ENCODE data around the gene KRTAP10-8. TPM values are rescaled to one million over a fixed set of nuclear protein-coding genes. Genes with fewer than 3 reads are reported as not detected.
"Not testable (repeated sequence)": the region's sequence is repeated elsewhere in the genome, so short reads cannot be mapped to it uniquely, and the experiment has no call there.

The KRTAP10-8 gene
- total RNA-seq, 2 donors from 2014 or later, result not detected

GRCh38 chr21:44639331-44639655 is 27.4 kb downstream of the KRTAP10-8 start:
- H3K9me3 ChIP-seq, result no peaks in the 10 kb centered on the region
- intact Hi-C loops (cut with DNase I), result no loop called here
- no peak overlapping the region for H3K9ac ChIP-seq (ENCODE audit: low read depth in 2 of 2, low read length in 2 of 2)
- no peaks in the 10 kb centered on the region for H3K27me3 ChIP-seq
- no peaks in the 10 kb centered on the region for H3K4me1 ChIP-seq
- H3K4me3 ChIP-seq, result no peak overlapping the region
- no peak for DNase-seq
- no peaks in the 10 kb centered on the region for H3K36me3 ChIP-seq
- H3K27ac ChIP-seq, result no peak overlapping the region
- TF ChIP-seq, protein P1, sequence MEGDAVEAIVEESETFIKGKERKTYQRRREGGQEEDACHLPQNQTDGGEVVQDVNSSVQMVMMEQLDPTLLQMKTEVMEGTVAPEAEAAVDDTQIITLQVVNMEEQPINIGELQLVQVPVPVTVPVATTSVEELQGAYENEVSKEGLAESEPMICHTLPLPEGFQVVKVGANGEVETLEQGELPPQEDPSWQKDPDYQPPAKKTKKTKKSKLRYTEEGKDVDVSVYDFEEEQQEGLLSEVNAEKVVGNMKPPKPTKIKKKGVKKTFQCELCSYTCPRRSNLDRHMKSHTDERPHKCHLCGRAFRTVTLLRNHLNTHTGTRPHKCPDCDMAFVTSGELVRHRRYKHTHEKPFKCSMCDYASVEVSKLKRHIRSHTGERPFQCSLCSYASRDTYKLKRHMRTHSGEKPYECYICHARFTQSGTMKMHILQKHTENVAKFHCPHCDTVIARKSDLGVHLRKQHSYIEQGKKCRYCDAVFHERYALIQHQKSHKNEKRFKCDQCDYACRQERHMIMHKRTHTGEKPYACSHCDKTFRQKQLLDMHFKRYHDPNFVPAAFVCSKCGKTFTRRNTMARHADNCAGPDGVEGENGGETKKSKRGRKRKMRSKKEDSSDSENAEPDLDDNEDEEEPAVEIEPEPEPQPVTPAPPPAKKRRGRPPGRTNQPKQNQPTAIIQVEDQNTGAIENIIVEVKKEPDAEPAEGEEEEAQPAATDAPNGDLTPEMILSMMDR (IDR thresholded peaks at IDR 0.05), result no peak

DNA sequence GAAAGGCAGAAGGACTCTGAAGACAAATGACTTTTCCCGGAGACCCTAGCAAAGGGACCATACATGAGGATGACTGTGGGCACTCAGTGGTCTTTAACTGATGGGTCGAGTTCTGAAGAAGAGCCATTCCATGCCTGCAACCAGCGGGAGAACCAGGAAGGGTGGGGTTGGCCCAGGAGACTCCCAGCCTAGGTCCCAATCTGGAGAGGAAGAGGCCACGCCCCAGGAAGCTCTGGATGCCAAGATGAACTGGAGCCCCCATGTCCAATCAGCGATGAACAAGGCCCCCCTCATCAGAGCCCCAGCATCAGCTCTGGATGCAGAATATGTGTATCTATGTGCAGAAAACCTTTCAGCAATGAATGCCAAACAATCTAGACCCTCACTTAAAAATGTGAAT is 28.9 kb downstream of the KRTAP10-8 start:
- H3K27ac ChIP-seq, result no peak overlapping the region
- DNase-seq, result no peak
- no peaks in the 10 kb centered on the region for H3K27me3 ChIP-seq
- no peaks in the 10 kb centered on the region for H3K36me3 ChIP-seq
- no peaks in the 10 kb centered on the region for H3K4me1 ChIP-seq
- no peaks in the 10 kb centered on the region for H3K9me3 ChIP-seq
- intact Hi-C loops (cut with DNase I), result no loop called here
- no peak overlapping the region for H3K4me3 ChIP-seq
- no peak overlapping the region for H3K9ac ChIP-seq (ENCODE audit: low read depth in 2 of 2, low read length in 2 of 2)
- TF ChIP-seq, protein P1 (IDR thresholded peaks at IDR 0.05), result no peak

GRCh38 chr21:44643741-44644310 is 31.9 kb downstream of the KRTAP10-8 start:
- no peak overlapping the region for H3K27ac ChIP-seq
- intact Hi-C loops (cut with DNase I), result no loop called here
- H3K4me3 ChIP-seq, result no peak overlapping the region
- no peak for DNase-seq
- H3K27me3 ChIP-seq, result no peaks in the 10 kb centered on the region
- H3K9me3 ChIP-seq, result no peaks in the 10 kb centered on the region
- H3K4me1 ChIP-seq, result no peaks in the 10 kb centered on the region
- no peaks in the 10 kb centered on the region for H3K36me3 ChIP-seq
- no peak overlapping the region for H3K9ac ChIP-seq (ENCODE audit: low read depth in 2 of 2, low read length in 2 of 2)
- TF ChIP-seq, protein P1 (IDR thresholded peaks at IDR 0.05), result no peak

DNA sequence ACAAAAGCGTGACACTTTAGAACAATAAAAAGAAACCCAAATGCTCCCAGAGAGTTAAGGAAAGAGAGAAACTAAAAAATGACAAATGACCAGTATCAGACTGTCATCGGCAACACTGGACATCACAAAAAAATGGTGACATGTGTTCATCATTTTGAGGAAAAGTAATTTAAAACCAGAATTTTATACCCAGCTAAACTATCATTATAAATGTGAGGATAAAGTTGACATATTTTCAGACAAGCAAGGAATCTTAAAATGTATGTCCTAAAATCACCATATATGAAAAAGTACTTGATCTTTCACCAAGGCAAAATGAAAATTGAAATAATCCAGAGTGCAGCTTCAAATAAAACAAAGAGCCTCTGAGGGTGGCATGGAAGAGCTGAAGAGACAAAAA is 33.0 kb downstream of the KRTAP10-8 start:
- no peak for DNase-seq
- Histone ChIP-seq H3K4me3 (no peak overlapping the region), H3K36me3 (no peaks in the 10 kb centered on the region), H3K27ac (no peak overlapping the region), H3K4me1 (no peaks in the 10 kb centered on the region), H3K27me3 (no peaks in the 10 kb centered on the region), H3K9ac (ENCODE audit: low read depth in 2 of 2, low read length in 2 of 2) (no peak overlapping the region), H3K9me3 (no peaks in the 10 kb centered on the region)
- intact Hi-C loops (cut with DNase I), result no loop called here
- TF ChIP-seq, protein P1 (IDR thresholded peaks at IDR 0.05), result no peak

GRCh38 chr21:44646366-44647221 is 34.7 kb downstream of the KRTAP10-8 start, which contains the start of gene KRTAP10-11:
Gene KRTAP10-11, plus strand, starts transcription at chr21:44646414. Its CDS starts 45 bp downstream, at chr21:44646459.
- H3K4me1 ChIP-seq; H3K9ac ChIP-seq (ENCODE audit: low read depth in 2 of 2, low read length in 2 of 2); H3K27me3 ChIP-seq; H3K36me3 ChIP-seq; H3K27ac ChIP-seq; DNase-seq; H3K9me3 ChIP-seq; intact Hi-C loops (cut with DNase I); H3K4me3 ChIP-seq: not testable (repeated sequence)

DNA sequence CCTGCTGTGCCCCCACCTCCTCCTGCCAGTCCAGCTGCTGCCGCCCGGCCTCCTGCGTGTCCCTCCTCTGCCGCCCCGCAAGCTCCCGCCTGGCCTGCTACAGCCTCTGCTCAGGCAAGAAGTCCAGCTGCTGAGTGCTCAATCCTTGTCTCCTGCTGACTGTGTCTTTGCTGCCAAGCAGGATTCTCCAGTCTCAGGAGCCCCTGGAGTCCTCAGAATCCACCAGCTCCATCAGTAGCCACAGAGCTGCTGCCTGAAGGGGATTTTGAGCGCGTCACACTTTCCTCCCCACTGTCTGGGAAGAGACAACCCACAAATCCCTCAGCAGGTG is 35.3 kb downstream of the KRTAP10-8 start:
- Histone ChIP-seq H3K27ac (no peak overlapping the region), H3K4me1 (no peaks in the 10 kb centered on the region), H3K9me3 (no peaks in the 10 kb centered on the region), H3K27me3 (no peaks in the 10 kb centered on the region), H3K36me3 (no peaks in the 10 kb centered on the region), H3K4me3 (no peak overlapping the region), H3K9ac (ENCODE audit: low read depth in 2 of 2, low read length in 2 of 2) (no peak overlapping the region)
- TF ChIP-seq, protein P1 (IDR thresholded peaks at IDR 0.05), result no peak
- no peak for DNase-seq
- intact Hi-C loops (cut with DNase I), result no loop called here

Measured in colonic mucosa (tissue), 4 donors.